ENCODE data around the gene SHC2. TPM values are rescaled to one million over a fixed set of nuclear protein-coding genes. Genes with fewer than 3 reads are reported as not detected.

Gene SHC2
- total and polyA plus RNA-seq, 2 experiments from 2014 or later, result 2.2 to 4.6 TPM

DNA sequence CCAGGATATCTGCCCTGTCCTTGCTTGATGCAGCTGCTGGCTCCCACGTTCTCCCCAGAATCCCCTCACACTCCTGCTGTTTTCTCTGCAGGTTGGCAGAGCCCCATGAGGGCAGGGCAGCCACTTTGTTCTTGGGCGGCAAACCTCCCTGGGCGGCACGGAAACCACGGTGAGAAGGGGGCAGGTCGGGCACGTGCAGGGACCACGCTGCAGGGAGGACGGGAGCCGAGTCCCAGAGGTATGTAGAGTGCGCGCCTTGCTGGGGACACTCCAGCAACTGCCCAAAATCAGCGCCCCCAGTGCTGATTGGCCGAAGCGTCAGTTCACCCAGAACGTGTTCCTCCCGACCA, 86.0 kb downstream of the SHC2 start (continued):
- TF ChIP-seq, protein P1, sequence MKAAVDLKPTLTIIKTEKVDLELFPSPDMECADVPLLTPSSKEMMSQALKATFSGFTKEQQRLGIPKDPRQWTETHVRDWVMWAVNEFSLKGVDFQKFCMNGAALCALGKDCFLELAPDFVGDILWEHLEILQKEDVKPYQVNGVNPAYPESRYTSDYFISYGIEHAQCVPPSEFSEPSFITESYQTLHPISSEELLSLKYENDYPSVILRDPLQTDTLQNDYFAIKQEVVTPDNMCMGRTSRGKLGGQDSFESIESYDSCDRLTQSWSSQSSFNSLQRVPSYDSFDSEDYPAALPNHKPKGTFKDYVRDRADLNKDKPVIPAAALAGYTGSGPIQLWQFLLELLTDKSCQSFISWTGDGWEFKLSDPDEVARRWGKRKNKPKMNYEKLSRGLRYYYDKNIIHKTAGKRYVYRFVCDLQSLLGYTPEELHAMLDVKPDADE (IDR thresholded peaks at IDR 0.05), result no peak
- TF ChIP-seq, protein P2, sequence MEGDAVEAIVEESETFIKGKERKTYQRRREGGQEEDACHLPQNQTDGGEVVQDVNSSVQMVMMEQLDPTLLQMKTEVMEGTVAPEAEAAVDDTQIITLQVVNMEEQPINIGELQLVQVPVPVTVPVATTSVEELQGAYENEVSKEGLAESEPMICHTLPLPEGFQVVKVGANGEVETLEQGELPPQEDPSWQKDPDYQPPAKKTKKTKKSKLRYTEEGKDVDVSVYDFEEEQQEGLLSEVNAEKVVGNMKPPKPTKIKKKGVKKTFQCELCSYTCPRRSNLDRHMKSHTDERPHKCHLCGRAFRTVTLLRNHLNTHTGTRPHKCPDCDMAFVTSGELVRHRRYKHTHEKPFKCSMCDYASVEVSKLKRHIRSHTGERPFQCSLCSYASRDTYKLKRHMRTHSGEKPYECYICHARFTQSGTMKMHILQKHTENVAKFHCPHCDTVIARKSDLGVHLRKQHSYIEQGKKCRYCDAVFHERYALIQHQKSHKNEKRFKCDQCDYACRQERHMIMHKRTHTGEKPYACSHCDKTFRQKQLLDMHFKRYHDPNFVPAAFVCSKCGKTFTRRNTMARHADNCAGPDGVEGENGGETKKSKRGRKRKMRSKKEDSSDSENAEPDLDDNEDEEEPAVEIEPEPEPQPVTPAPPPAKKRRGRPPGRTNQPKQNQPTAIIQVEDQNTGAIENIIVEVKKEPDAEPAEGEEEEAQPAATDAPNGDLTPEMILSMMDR (conservative IDR thresholded peaks at IDR 0.05; ENCODE audit: low read depth in 2 of 2), result no peak

DNA sequence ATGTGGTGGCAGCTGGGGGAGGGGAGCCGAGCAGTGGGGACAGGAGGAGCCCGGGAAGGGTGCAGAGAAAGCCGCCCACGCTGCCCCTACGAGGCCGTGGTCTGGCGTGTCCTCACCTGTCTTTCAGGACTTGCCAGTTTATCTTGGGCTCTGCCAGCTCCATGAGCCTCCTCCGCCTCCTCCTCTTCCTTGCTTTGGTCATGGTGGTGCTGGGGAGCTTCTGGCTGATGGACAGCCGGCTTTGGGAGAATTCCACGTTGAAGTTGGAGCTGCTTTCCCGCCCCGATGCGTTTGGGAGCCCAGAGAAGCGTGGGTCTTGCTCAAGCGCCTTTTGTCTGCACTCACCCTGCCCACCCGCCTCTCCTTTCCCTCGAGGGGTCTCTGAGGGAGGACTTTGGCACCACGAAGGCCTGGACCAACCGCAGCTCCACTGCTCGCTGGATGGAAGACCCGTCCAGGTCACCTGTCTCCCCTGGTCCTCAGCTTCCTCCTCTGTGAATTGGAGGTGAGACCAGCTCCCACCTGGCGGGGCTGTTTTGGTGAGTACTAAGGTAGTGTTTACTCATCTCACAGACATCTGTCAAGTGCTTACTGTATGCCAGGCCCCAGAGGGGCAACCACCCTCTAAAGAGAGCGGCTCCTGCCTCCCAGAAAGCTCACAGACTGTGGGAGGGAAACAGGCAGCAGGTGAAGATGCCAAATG, 86.5 kb downstream of the SHC2 start:
- Mint-ChIP-seq H3K27ac (no peak overlapping the region), H3K9me3 (peaks cover 10% of the 10 kb centered on the region), H3K27me3 (ENCODE audit: insufficient read depth, low read depth, poor library complexity) (peaks cover 11% of the 10 kb centered on the region), H3K4me1 (no peaks in the 10 kb centered on the region), H3K36me3 (ENCODE audit: low read depth) (peaks cover 3% of the 10 kb centered on the region; the same call in 1 of the 3 replicates), H3K4me3 (no peak overlapping the region)
- H3K9me2 ChIP-seq (ENCODE audit: insufficient read depth), result no peaks in the 10 kb centered on the region
- DNase-seq (ENCODE audit: low spot score) (no peak), ATAC-seq (no peak)
- no peak overlapping the region for H3K27ac ChIP-seq (ENCODE audit: low read depth)
- no peaks in the 10 kb centered on the region for H3K27me3 ChIP-seq (ENCODE audit: insufficient read depth)
- no peaks in the 10 kb centered on the region for H3F3A ChIP-seq (replicated peaks; ENCODE audit: low read depth)
- no peaks in the 10 kb centered on the region for H4K20me1 ChIP-seq (replicated peaks; ENCODE audit: insufficient read depth)
- no peaks in the 10 kb centered on the region for H3K4me1 ChIP-seq (ENCODE audit: insufficient read depth)
- H2AFZ ChIP-seq, result no peak overlapping the region
- H3K4me3 ChIP-seq, result no peak overlapping the region
- H3K79me2 ChIP-seq (replicated peaks; ENCODE audit: insufficient read depth), result no peaks in the 10 kb centered on the region
- no peak overlapping the region for H3K4me2 ChIP-seq
- H3K36me3 ChIP-seq (ENCODE audit: insufficient read depth), result no peaks in the 10 kb centered on the region
- TF ChIP-seq, protein P3, sequence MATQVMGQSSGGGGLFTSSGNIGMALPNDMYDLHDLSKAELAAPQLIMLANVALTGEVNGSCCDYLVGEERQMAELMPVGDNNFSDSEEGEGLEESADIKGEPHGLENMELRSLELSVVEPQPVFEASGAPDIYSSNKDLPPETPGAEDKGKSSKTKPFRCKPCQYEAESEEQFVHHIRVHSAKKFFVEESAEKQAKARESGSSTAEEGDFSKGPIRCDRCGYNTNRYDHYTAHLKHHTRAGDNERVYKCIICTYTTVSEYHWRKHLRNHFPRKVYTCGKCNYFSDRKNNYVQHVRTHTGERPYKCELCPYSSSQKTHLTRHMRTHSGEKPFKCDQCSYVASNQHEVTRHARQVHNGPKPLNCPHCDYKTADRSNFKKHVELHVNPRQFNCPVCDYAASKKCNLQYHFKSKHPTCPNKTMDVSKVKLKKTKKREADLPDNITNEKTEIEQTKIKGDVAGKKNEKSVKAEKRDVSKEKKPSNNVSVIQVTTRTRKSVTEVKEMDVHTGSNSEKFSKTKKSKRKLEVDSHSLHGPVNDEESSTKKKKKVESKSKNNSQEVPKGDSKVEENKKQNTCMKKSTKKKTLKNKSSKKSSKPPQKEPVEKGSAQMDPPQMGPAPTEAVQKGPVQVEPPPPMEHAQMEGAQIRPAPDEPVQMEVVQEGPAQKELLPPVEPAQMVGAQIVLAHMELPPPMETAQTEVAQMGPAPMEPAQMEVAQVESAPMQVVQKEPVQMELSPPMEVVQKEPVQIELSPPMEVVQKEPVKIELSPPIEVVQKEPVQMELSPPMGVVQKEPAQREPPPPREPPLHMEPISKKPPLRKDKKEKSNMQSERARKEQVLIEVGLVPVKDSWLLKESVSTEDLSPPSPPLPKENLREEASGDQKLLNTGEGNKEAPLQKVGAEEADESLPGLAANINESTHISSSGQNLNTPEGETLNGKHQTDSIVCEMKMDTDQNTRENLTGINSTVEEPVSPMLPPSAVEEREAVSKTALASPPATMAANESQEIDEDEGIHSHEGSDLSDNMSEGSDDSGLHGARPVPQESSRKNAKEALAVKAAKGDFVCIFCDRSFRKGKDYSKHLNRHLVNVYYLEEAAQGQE (IDR thresholded peaks at IDR 0.05; ENCODE audit: unreplicated experiment), result no peak
- no peak for TF ChIP-seq EZH2 (IDR thresholded peaks at IDR 0.05; ENCODE audit: low read depth, unreplicated experiment)
- TF ChIP-seq STAT1 (IDR thresholded peaks at IDR 0.05; ENCODE audit: unreplicated experiment), result no peak
- TF ChIP-seq, protein P2 (conservative IDR thresholded peaks at IDR 0.05; ENCODE audit: low read depth in 2 of 2), result no peak
- TF ChIP-seq, protein P1 (IDR thresholded peaks at IDR 0.05), result no peak
- no peak for TF ChIP-seq NANOG (IDR thresholded peaks at IDR 0.05; ENCODE audit: borderline replicate concordance)

Data from GM23338 (cell line).